ENCODE results near the gene PIP5K1C. TPM values are rescaled to one million over a fixed set of nuclear protein-coding genes. Genes with fewer than 3 reads are reported as not detected.

PIP5K1C gene
- total RNA-seq, 1 experiment from 2014 or later = 24.5 TPM

DNA sequence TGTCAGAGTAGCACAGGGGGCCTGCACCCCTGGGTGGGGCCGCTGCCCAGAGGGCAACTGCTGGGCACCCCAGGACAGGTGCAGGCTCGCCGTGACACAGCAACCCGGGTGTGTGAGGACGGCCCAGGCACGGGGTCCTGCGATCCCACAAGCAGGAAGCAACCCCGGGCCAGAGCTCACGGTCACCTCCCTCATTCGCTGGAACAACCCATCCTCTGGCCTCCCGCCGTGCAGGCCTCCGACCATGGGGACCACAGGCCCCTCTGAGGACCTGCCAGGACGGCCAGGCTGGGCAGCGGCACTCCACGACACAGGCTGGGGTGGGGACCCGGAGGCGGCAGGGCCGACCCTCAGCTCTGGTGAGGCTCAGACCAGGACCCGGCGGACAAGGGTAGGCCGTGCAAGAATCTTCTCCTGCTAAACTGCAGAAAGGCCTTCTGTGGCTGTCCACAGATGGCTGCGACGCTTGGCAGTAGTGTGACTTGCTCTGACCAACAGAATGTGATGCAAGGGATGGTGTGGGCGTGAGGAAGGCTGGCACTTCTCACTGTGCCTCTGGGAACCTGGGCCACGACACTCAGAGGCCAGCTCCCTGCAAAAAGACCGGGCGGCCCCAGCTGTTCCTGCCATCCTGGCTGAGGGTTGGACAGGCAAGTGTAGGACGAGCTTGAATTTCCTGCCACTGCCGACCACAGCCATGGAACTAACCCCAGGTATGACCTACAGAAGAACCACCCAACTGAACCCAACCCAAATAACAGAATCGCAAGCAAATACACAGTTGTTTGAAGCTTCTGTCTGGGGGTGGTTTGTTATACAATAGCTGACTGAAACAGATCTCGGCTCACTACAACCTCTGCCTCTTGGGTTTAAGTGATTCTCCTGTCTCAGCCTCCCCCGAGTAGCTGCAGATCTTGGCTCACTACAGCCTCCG is 26.5 kb downstream of the PIP5K1C start:
- no peaks in the 10 kb centered on the region for H3K36me3 ChIP-seq (ENCODE audit: control insufficient read depth, insufficient read depth, low read length)
- Mint-ChIP-seq H3K36me3 (ENCODE audit: insufficient read depth, unreplicated experiment) (peaks cover 11% of the 10 kb centered on the region), H3K27ac (ENCODE audit: unreplicated experiment) (no peak overlapping the region), H3K4me1 (ENCODE audit: low read depth, unreplicated experiment) (no peaks in the 10 kb centered on the region), H3K27me3 (ENCODE audit: insufficient read depth, unreplicated experiment) (no peaks in the 10 kb centered on the region), H3K4me3 (ENCODE audit: unreplicated experiment) (no peak overlapping the region), H3K9me3 (ENCODE audit: unreplicated experiment) (no peaks in the 10 kb centered on the region)
- DNase-seq = no peak
- no peaks in the 10 kb centered on the region for H3K27me3 ChIP-seq (replicated peaks; ENCODE audit: control insufficient read depth, insufficient read depth, low read length)
- CTCF ChIA-PET = no interaction called here
- intact Hi-C loops (cut with micrococcal nuclease; ENCODE audit: unreplicated experiment) = no loop called here
- H3K9me3 ChIP-seq = no peaks in the 10 kb centered on the region
- POLR2A ChIA-PET = no interaction called here
- H3K4me3 ChIP-seq (ENCODE audit: low read depth, low read length) = no peak overlapping the region
- peaks cover 5% of the 10 kb centered on the region; the same call in 1 of the 2 replicates for H3K4me1 ChIP-seq
- TF ChIP-seq, protein P1, sequence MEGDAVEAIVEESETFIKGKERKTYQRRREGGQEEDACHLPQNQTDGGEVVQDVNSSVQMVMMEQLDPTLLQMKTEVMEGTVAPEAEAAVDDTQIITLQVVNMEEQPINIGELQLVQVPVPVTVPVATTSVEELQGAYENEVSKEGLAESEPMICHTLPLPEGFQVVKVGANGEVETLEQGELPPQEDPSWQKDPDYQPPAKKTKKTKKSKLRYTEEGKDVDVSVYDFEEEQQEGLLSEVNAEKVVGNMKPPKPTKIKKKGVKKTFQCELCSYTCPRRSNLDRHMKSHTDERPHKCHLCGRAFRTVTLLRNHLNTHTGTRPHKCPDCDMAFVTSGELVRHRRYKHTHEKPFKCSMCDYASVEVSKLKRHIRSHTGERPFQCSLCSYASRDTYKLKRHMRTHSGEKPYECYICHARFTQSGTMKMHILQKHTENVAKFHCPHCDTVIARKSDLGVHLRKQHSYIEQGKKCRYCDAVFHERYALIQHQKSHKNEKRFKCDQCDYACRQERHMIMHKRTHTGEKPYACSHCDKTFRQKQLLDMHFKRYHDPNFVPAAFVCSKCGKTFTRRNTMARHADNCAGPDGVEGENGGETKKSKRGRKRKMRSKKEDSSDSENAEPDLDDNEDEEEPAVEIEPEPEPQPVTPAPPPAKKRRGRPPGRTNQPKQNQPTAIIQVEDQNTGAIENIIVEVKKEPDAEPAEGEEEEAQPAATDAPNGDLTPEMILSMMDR (IDR thresholded peaks at IDR 0.05; ENCODE audit: insufficient read depth in 1 of 2, low read depth in 1 of 2, low read length in 1 of 2, severe bottlenecking in 1 of 2, unreplicated experiment in 1 of 2) = no peak
- no TSS peak for BruUV-seq (replicated peaks)

DNA sequence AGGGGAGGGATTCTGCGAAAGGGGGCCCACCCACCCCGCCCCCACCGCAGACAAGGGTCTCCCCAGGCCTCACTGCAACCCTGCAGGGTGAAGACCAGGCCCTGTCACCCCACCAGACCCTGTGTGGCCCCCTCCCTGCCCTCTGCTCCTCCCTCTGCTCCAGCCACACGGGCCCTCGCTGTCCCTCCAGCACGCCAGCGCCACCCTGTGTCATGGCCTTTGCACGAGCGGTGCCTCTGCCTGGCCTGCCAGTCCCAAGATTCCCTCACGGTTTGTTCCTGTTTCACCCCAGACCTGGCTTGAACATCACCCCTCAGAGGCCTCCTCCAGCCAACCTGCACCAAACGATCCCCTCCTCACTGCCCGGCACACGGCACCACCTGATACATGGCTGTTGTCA is 27.3 kb downstream of the PIP5K1C start:
- H3K4me3 Mint-ChIP-seq (ENCODE audit: unreplicated experiment) = no peak overlapping the region
- Histone ChIP-seq H3K4me3 (ENCODE audit: low read depth, low read length) (no peak overlapping the region), H3K9me3 (no peaks in the 10 kb centered on the region), H3K4me1 (peaks cover 11% of the 10 kb centered on the region), H3K27me3 (replicated peaks; ENCODE audit: control insufficient read depth, insufficient read depth, low read length) (no peaks in the 10 kb centered on the region), H3K36me3 (ENCODE audit: control insufficient read depth, insufficient read depth, low read length) (no peaks in the 10 kb centered on the region)
- no TSS peak for BruUV-seq (replicated peaks)
- peaks cover 16% of the 10 kb centered on the region for H3K36me3 Mint-ChIP-seq (ENCODE audit: insufficient read depth, unreplicated experiment)
- no peak for DNase-seq
- H3K27ac Mint-ChIP-seq (ENCODE audit: unreplicated experiment) = no peak overlapping the region
- TF ChIP-seq, protein P1 (IDR thresholded peaks at IDR 0.05; ENCODE audit: insufficient read depth in 1 of 2, low read depth in 1 of 2, low read length in 1 of 2, severe bottlenecking in 1 of 2, unreplicated experiment in 1 of 2) = no peak
- no peaks in the 10 kb centered on the region for H3K4me1 Mint-ChIP-seq (ENCODE audit: low read depth, unreplicated experiment)
- intact Hi-C loops (cut with micrococcal nuclease; ENCODE audit: unreplicated experiment) = no loop called here
- H3K9me3 Mint-ChIP-seq (ENCODE audit: unreplicated experiment) = no peaks in the 10 kb centered on the region
- no peaks in the 10 kb centered on the region for H3K27me3 Mint-ChIP-seq (ENCODE audit: insufficient read depth, unreplicated experiment)
- ChIA-PET CTCF (no interaction called here), POLR2A (no interaction called here)

DNA sequence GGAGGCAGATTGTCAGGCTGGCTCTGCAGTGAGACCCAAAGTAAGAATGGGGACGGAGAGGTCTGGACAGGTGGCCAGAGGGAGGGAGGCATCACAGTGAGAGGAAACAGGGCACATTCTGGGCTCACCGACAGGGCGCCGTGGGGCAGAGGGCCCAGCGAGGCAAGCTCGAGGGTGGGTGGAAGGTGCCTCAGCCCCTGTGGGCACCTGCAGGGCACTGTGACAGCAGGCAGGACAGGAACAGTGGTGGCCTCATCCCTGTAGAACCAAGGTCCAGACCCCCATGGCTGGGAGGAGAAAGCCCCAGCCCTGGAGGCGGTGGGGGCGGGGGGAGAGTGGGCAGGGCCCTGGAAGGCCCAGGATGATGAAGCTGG is 27.7 kb downstream of the PIP5K1C start:
- Histone ChIP-seq H3K27me3 (replicated peaks; ENCODE audit: control insufficient read depth, insufficient read depth, low read length) (no peaks in the 10 kb centered on the region), H3K4me3 (ENCODE audit: low read depth, low read length) (no peak overlapping the region), H3K36me3 (ENCODE audit: control insufficient read depth, insufficient read depth, low read length) (no peaks in the 10 kb centered on the region), H3K4me1 (peaks cover 11% of the 10 kb centered on the region), H3K9me3 (no peaks in the 10 kb centered on the region)
- intact Hi-C loops (cut with micrococcal nuclease; ENCODE audit: unreplicated experiment) = no loop called here
- ChIA-PET POLR2A (no interaction called here), CTCF (no interaction called here)
- no TSS peak for BruUV-seq (replicated peaks)
- TF ChIP-seq, protein P1 (IDR thresholded peaks at IDR 0.05; ENCODE audit: insufficient read depth in 1 of 2, low read depth in 1 of 2, low read length in 1 of 2, severe bottlenecking in 1 of 2, unreplicated experiment in 1 of 2) = no peak
- Mint-ChIP-seq H3K36me3 (ENCODE audit: insufficient read depth, unreplicated experiment) (peaks cover 17% of the 10 kb centered on the region), H3K9me3 (ENCODE audit: unreplicated experiment) (no peaks in the 10 kb centered on the region), H3K27me3 (ENCODE audit: insufficient read depth, unreplicated experiment) (no peaks in the 10 kb centered on the region), H3K4me1 (ENCODE audit: low read depth, unreplicated experiment) (no peaks in the 10 kb centered on the region), H3K27ac (ENCODE audit: unreplicated experiment) (no peak overlapping the region), H3K4me3 (ENCODE audit: unreplicated experiment) (no peak overlapping the region)
- DNase-seq = no peak
